ENCODE results near the gene CCDC40.
"Not testable (repeated sequence)": the region's sequence is repeated elsewhere in the genome, so short reads cannot be mapped to it uniquely, and the experiment has no call there.

CCDC40 gene, protein sequence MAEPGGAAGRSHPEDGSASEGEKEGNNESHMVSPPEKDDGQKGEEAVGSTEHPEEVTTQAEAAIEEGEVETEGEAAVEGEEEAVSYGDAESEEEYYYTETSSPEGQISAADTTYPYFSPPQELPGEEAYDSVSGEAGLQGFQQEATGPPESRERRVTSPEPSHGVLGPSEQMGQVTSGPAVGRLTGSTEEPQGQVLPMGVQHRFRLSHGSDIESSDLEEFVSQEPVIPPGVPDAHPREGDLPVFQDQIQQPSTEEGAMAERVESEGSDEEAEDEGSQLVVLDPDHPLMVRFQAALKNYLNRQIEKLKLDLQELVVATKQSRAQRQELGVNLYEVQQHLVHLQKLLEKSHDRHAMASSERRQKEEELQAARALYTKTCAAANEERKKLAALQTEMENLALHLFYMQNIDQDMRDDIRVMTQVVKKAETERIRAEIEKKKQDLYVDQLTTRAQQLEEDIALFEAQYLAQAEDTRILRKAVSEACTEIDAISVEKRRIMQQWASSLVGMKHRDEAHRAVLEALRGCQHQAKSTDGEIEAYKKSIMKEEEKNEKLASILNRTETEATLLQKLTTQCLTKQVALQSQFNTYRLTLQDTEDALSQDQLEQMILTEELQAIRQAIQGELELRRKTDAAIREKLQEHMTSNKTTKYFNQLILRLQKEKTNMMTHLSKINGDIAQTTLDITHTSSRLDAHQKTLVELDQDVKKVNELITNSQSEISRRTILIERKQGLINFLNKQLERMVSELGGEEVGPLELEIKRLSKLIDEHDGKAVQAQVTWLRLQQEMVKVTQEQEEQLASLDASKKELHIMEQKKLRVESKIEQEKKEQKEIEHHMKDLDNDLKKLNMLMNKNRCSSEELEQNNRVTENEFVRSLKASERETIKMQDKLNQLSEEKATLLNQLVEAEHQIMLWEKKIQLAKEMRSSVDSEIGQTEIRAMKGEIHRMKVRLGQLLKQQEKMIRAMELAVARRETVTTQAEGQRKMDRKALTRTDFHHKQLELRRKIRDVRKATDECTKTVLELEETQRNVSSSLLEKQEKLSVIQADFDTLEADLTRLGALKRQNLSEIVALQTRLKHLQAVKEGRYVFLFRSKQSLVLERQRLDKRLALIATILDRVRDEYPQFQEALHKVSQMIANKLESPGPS

DNA sequence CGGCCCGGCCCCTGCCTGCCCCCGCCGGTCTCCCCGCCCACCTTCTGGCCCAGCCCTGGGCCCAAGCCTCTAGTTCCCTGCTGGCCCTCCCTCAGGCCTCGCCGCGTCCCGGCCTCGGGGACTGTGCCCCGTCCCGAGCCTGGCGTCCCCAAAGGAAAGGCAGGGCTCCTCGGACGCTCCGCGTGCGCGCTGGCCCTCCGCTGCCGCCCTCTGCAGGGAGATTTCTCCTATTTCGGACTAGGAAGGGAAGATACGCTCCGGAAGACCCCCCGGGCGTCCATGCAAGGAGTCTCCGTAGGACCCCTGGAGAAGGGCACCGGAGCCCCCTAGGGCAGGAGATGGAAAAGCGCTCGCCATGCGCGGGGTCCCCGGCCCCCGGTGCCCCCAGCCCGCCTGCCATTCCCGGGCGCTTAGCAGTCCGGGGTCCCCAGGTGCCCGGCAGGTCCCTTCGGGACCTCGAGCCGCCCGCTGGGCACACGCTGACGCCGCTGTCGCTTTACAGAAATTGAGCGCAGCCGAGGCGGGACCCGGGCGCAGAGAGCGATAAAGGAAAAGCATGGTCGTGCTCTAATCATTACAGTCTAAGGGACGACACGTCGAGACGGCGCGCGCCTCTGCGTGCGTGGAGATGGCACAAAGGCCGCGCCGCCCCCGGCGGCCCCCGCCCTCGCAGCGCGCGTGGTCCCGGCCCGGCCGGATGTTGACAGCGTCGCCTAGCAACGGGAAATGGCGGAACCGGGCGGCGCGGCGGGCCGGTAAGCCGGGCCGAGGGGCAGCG is at the start of gene CCDC40:
Gene CCDC40 (plus strand): TSS at position 706 of the 778 bp plus-strand sequence. CDS start 21 bp downstream, at position 727.
- DNase-seq, result peak; percentile 72

DNA sequence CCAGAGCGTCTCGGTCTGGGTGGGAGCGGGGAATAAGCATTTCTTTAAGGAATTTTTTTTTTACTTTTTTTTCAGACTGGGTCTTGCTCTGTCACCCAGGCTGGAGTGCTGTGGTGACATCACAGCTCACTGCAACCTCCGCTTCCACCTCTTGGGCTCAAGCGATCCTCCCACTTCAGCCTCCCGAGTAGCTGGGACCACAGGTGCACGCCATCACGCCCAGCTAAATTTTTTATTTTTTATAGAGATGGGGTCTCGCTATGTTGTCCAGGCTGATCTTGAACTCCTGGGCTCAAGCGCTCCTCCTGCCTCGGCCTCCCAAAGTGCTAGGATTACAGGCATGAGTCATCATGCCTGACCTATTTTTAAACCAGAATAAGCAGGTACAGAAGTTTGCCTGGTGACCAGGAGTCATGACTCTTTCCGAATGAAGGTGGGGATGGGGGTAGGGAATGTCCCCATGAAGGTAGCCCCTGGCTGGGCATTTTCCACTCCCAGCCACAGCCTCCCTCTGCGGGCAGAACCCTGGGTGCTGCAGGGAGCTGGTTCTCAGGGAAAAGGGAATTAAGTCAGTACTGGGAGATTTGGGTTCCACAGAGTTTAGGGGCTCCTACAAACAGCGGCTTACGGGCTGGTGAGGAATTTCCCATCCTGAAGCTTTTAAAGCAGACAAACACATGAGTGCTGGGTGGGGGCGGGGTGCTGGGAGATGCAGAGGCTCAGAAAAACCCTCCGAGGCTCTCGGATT is 49.1 kb upstream of the CCDC40 start:
- DNase-seq, result no peak

DNA sequence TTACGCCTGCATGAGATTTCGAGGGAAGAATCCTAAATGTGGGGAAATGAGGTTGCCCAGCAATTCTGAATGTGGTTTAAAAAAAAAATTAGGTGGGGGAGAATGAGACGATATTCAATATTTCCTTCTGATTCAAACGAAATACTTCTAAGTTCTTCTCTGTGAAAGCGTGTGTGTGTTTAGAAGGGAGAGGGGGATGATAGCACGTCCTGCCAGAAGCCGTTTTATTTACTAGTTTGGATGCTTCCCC is 48.6 kb upstream of the CCDC40 start:
- no peak for DNase-seq

DNA sequence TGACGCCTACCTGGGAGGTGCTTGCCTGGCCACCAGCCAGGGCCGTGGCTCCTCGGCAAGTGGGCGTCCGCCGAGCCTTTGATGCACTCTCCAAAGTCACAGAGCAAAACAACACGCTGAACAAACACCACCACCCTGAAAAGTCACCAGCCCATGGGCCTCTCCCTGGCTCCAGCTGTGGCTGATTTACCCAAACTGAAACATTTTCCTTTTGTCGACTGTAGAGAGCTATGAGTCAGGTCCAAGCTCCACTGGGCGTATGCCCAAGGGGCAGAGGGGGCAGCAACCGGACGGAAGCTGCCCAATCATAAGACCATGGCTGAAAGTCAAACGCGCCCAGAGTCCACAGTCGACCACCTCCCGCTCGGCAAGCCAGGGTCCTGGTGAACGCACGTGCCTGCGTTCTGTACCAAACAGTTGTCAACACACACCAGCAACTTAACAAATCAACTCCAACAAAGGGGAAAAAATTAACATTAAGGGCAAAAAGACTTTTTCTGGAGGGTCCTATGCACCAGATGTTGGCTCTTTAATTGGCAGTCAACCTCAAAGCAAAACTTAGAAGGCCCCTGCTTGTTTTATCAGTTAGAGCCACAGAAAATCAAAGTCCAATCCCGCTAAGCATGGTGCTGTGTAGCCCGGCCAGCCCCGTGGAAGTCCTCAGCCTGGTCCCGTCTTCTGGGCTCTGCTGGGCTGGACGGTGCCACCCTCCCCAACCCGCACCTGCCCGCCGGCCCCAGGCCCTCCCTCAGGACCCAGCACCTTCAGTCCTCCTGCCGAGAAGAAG is 48.1 kb upstream of the CCDC40 start:
- DNase-seq, result no peak

DNA sequence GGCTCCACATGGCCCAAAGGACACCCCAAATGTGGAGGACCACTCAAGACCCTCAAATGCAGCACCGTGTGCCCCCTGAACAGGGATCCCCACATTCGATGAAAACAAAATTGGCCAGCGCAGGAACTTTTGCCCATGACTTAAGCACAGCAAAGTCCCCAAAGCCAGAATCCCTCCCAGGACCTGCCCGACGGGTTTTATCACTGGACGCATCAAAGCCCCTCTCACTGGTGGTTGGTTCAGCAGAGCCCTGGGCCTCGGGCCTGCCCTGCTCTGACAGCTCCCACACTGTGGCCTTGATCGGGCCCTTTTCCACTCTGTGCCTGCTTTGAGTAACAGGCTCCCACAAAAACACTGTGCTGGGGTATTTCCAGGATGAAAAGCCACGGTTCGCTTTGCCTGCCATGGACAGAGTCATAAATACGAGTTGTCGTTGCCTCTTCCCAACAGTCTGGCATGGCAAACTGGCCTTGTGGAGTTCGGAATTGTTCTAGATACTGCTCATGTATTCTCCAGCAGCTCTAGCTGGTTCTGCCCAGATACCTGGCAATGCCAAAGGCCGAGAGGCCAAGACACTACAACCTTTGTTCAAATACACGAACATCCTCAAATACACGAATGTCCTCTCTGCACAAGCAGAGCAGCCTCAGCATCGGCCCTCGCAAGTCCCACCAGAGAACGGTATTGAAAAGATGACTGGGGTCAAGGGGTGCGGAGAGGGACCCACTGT is 47.2 kb upstream of the CCDC40 start:
- no peak for DNase-seq

DNA sequence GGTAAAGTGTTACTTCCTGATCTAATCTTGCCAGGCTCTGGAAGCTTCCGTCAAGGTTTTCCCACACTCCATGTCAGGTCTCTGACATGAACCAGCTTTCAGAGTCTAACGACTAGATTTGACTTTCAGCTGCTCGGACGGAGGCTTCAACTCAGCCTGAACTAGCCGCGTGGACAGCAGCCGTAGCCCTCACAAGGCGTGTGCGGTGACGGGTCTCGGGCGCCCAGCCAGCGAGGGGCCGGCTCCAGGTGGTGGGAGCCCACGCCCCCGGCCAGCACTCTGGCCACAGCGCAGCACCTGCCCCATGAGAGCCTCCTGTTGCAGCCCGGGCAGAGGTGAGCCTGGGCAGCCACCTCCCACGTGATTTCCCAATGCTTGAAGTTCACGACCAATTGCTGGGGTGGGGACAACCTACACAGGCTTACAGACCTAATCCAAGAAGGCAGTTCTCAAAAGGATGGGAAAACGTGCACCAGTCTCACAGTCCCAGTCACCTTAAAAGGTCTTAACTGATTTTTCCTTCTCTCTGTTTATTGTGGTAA is 46.3 kb upstream of the CCDC40 start:
- DNase-seq, result no peak

DNA sequence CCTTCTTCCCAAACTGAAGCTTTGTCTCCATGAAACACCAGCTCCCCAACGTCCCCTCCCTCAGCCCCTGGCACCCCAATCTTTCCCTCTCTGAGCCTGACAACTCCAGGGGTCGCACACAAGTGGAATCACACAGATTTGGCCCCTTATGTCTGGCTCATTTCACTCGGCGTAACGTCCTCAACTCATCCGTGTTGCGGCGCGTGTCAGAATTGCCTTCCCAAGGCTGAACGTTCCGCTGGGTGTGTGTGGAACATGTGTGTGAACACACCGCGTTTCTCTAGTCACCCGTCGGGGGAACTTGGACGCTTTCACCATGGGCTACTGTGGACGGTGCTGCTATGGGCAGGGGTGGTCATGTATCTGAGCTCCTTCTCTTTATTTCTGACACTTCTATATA is 45.7 kb upstream of the CCDC40 start:
- DNase-seq, result no peak

DNA sequence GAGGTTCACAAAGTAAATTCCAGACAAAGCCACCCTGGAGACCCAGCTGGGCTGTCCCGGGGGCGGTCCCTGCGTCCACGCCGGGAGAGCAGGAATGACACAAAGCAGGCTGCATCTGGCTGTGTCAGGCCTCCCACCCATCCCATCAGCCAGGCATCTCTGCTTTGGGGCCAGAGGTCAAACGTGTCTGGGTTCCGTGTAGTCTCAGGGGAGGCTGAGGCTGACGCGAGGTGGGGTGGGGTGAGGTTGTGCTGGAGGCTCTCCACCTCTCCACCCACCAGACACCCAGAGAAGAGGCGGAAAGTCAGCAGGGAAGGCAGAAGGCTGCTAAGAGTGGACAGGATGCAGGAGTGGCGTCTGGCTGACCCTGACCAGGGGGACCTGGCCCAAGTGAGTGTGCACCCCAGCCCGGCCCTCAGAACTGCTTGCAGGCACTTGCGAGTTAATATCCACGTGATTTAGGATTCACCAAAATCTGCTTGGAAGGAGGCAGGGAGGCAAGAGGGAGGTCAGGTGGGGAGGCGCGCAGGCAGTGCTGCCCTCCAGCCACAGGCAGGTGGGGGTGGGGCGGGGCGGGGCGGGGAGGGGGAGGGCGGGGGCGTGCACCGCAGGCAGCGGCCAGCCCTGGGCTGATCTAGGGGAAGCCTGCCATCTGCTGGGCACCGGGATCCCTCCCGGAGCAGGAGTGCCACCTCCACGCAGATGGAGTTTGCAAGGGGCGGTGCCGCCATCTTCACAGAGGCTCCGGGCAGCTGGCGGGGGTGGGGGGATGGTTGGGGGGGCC is 45.1 kb upstream of the CCDC40 start:
- peak; percentile 83 for DNase-seq

DNA sequence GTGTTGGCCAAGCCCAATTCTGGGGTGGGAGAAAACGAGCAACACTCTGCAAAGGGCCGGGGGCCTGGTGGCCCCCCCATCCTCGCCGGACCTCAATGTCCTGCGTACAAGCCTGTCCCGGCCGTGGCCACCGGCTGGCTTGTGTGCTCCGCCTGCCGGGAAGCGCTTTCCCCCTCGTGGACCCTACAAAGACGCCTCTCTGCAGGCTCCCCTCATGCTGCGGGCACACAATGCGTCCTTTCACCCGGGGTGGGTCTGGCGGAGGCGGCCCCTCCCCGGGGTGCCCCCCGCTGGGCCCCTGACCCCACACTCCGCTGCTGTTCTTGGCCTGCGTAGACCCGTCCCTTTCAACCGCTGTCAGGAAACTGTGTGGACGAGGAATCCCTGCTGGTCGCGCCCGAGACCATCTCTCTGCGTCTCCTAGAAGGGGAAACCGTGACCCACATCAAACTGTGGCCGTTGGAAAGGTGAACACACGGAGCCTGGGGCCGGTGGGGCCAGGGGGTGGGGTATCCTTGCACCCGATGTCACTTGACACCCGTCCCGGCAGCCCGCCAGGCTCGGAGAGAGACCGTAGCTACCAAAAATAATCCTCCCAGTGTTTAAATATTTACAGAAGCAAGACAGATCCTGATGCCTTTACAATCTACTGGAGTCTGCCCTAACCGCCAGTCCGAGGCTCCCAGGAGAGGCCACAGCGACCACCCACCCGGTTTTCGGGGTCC is 44.4 kb upstream of the CCDC40 start:
- no peak for DNase-seq

DNA sequence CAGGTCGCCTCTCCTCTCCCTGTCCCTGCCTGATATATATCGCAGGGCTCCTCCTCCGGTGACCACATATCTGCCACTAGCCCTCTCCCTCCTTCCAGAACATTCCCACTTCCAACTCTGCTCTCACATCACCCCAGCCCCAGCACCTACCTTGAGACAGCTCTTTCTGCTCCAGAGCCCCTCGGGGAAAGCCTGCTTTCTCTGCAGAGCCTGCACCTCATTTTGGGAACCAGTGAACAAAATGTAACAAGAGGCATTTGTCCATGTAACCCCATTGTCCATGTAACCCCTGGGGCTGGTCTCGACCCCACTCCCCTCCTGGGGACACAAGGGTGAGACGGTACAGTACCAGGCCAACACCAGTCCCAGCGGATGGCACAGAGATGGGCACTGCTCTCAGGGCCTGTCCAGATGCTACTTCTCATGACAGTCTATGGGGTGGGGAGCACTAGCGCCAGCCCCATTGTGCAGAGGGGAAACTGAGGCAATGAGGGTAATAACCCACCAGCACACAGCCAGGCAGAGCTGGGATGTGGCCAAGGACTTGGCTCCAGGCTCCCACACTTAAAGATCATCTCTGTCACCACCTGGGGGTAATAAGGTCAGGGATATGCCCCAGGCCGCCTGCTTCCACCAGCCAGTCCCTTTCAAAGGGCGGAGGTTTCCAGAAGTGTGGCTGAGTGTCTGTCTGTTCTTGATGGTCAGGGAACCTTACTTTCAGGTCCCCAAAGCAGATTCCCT is 43.6 kb upstream of the CCDC40 start:
- no peak for DNase-seq

DNA sequence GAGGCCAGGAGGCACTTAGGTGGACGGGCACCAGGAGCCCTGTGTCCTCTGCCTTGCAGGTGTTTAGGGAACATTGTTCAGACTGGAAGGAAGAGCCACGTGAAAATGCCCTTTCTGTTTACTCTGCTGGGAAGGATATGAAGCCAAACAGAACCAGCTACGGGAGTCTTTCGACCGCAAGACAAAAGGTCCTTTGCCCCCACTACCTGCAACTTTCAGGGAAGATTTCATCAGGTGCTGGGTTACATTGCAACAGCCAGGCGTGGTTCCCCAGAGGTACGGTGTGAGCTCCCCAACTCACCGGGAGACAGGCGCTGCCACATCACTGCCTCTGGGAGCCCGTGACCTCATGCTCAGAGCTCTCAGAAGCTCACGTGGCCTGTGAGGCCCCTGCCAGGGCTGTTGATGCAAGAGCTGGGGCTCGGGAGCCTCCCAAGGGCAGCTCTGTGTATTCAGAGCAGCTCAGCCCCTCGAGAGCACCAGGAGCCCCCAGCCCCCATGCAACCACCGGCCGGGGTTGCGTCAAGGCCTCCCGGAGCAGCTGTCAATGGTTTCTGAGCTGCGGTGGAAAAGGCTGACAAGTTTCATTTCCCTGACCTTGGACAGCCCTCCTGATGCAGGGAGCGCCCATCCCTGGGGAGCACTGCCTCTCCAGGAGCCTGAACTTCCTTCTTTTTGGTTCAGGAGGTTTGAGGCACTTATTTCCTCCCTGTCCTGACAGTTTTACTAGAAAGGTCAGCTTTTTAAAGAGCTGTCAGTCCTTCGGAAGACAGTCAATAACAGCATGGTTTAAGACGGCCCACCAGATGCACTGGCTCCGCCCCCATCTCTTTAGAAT is 42.8 kb upstream of the CCDC40 start:
- peak; percentile 22 for DNase-seq

DNA sequence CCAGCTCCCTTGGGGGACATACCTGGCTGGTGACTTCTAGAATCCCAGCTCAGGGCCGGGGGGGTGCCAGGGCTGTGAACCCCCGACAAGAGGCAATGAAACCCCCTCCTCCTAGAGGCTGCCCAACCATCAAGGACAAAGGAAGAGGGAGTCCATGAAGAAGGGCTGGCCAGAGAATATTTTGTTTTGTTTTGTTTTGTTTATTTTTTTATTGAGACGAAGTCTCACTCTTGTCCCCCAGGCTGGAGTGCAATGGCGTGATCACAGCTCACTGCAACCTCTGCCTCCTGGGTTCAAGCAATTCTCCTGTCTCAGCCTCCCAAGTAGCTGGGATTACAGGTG is 42.2 kb upstream of the CCDC40 start:
- DNase-seq, result not testable (repeated sequence)

DNA sequence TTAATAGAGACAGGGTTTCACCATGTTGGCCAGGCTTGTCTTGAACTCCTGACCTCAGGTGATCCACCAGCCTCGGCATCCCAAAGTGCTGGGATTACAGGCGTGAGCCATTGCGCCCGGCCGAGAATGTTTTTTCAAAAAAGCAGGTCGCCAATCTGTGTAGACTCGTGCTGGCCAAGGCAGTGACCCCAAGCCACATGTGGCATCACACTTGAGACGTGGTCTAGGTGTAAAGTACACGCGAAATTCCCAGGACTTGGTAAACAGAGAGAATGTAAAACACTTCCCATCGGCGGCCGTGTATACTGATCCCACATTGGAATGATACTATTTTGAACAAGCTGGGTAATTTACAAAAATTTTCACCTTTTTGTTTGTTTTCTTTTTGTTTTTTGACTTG is 41.8 kb upstream of the CCDC40 start:
- DNase-seq, result no peak

DNA sequence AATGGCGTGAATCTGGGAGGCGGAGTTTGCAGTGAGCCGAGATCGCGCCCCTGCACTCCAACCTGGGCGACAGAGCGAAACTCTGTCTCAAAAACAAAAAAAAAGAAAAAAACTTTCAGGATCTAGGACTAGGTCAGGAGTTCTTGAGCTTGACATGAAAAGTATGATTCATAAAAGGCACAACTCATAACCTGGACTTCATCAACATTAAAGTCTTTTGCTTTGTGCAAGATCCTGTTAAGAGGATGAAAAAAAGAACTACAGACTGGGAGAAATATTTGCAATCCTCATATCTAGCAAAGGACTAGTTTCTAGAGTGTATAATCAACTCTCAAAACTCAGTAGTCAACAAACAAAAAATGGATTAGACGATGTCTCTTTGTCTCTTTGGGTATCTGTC is 40.7 kb upstream of the CCDC40 start:
- DNase-seq, result no peak

DNA sequence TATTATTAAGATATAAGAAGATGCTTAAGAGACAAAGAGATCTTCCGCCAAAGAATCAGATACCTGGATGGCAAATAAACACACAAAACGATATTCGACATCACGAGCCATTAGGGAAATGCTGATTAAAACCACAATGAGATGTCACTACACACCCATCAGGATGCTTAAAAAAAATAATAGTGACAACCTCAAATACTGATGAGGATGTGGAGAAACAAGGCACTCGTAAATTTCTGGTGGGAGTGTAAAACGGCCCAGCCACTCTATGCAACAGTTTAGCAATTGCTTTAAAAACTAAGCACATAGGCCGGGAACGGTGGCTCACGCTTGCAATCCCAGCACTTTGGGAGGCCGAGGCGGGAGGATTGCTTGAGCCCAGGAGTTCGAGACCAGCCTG is 40.2 kb upstream of the CCDC40 start:
- DNase-seq, result no peak

DNA sequence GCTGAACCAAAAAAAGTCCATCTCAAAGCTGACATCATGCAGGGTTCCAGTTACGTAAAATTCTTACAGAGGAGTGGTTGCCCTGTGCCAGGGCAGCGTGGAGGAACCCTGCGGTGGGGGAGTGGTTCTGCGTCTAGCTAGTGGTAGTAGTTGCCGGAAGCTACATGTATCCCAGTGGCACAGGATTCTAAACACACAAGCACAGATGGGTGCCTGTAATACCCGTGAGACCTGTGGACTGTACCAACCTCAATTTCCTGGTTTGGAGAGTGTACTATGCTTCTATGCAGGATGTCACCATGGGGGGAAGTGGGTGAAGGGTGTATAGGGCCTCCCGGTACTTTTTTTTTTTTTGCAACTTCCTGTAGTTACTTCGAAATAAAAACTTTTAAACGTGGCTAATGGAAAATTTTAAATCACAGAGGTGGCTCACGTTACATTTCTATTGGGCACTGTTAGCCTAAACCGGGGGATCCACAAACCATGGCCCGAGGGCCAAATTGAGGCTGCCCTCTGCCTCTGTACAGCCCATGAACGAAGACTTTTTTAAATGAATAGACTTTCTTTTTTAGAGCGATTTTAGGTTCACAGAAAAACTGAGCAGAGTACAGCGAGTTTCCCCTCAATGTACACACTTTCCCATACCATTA is 39.3 kb upstream of the CCDC40 start:
- DNase-seq, result peak; percentile 64

DNA sequence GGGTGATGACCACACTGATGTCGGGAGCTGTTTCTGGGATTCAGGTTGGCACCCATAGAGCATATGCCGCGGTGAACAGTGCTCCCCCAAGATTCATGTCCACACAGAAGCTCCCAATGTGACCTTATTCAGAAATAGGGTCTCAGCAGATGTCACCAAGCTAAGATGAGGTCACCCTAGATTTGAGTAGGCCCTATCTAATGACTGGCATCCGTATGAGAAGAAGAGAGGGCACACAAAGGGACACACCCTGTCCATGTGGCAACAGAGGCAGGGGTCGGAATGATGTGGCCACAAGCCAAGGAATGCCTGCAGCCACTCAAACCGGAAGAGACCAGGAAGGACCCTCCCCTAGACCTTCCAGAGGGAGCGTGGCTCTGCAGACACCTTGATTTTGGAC is 36.3 kb upstream of the CCDC40 start:
- no peak for DNase-seq

Measured in stimulated activated naive CD4-positive, alpha-beta T cell treated with Interleukin-2 at 50 U/mL for 16 hours (primary cell).